ENCODE data around the gene LRP3. TPM values are rescaled to one million over a fixed set of nuclear protein-coding genes. Genes with fewer than 3 reads are reported as not detected.
A peak's percentile ranks its signal among the peaks of the same experiment; 100 is the strongest.
"Not testable (repeated sequence)": the region's sequence is repeated elsewhere in the genome, so short reads cannot be mapped to it uniquely, and the experiment has no call there.

Gene LRP3
- not detected for total RNA-seq

- Mint-ChIP-seq H3K27ac (no peak within 1 kb of the TSS), H3K4me1 (ENCODE audit: low read depth in 2 of 2) (no peaks in the 10 kb centered on the region), H3K27me3 (peaks cover 24 to 33% of the 10 kb centered on the region in 2 donors), H3K4me3 (peak within 1 kb of the TSS; percentile 67), H3K36me3 (no peaks in the 10 kb centered on the region), H3K9me3 (no peaks in the 10 kb centered on the region)
- ATAC-seq = peak in 1 of 2 donors; percentile 48
- DNase-seq (ENCODE audit: low spot score) = no peak
These were observed at the start of gene LRP3 for GRCh38 chr19:33193865-33194362. TSS of gene LRP3 (plus strand) at chr19:33194330. CDS start at chr19:33194786, 456 bp downstream.

- H3K4me1 Mint-ChIP-seq (ENCODE audit: low read depth in 2 of 2) = peaks cover 4 to 5% of the 10 kb centered on the region in 2 donors
- H3K4me3 Mint-ChIP-seq = no peak overlapping the region
- DNase-seq (ENCODE audit: low spot score) (no peak), ATAC-seq (no peak)
- H3K9me3 Mint-ChIP-seq = no peaks in the 10 kb centered on the region
- no peaks in the 10 kb centered on the region for H3K27me3 Mint-ChIP-seq
- no peaks in the 10 kb centered on the region for H3K36me3 Mint-ChIP-seq
- H3K27ac Mint-ChIP-seq = no peak overlapping the region
These were observed 47.9 kb upstream of the LRP3 start for GRCh38 chr19:33146209-33146608.

DNA sequence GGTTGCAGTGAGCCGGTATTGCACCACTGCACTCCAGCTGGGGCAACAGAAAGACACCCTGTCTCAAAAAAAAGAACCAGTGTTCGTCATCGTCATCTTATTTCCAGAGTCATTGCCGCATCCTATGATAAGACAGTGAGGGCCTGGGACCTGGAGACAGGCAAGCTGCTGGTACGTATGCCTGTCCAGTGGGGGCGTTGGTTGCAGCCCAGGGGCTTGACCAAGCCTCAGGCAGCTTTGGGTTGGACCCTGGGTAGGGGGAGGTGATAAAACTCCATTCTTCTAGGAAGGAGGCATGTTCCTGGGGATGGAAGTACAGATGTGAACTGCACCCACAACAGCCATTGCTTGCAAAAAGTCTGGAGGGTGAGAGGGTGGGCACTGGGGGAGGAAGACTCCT, 46.6 kb upstream of the LRP3 start:
- no peak for DNase-seq (ENCODE audit: low spot score)
- H3K4me1 Mint-ChIP-seq (ENCODE audit: low read depth in 2 of 2) = peaks cover 4 to 5% of the 10 kb centered on the region in 2 donors
- no peak for ATAC-seq
- no peaks in the 10 kb centered on the region for H3K36me3 Mint-ChIP-seq
- no peak overlapping the region for H3K27ac Mint-ChIP-seq
- H3K9me3 Mint-ChIP-seq = no peaks in the 10 kb centered on the region
- no peaks in the 10 kb centered on the region for H3K27me3 Mint-ChIP-seq
- no peak overlapping the region for H3K4me3 Mint-ChIP-seq

GRCh38 chr19:33150852-33151518, 43.1 kb upstream of the LRP3 start:
- H3K27me3 Mint-ChIP-seq = no peaks in the 10 kb centered on the region
- H3K27ac Mint-ChIP-seq = no peak overlapping the region
- ATAC-seq (no peak), DNase-seq (ENCODE audit: low spot score) (no peak)
- H3K9me3 Mint-ChIP-seq = no peaks in the 10 kb centered on the region
- H3K36me3 Mint-ChIP-seq = no peaks in the 10 kb centered on the region
- no peak overlapping the region for H3K4me3 Mint-ChIP-seq
- H3K4me1 Mint-ChIP-seq (ENCODE audit: low read depth in 2 of 2) = no peaks in the 10 kb centered on the region

DNA sequence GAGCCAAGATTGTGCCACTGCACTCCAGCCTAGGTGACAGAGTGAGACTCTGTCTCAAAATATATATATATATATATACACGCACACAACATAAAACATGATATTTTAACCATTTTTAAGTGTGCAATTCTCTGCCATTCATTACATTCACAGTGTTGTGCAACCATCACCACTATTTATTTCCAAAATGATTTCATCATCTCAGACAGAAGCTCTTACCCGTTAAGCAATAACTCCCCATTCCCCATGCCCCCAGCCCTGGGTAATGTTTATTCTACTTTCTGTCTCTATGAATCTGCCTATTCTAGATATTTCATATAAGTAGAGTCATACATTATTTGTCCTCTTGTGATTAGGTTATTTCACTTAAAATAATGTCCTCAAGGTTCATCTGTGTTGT, 42.0 kb upstream of the LRP3 start:
- no peaks in the 10 kb centered on the region for H3K4me1 Mint-ChIP-seq (ENCODE audit: low read depth in 2 of 2)
- no peak overlapping the region for H3K4me3 Mint-ChIP-seq
- no peak overlapping the region for H3K27ac Mint-ChIP-seq
- no peaks in the 10 kb centered on the region for H3K9me3 Mint-ChIP-seq
- H3K36me3 Mint-ChIP-seq = no peaks in the 10 kb centered on the region
- H3K27me3 Mint-ChIP-seq = no peaks in the 10 kb centered on the region
- no peak for DNase-seq (ENCODE audit: low spot score)
- no peak for ATAC-seq

DNA sequence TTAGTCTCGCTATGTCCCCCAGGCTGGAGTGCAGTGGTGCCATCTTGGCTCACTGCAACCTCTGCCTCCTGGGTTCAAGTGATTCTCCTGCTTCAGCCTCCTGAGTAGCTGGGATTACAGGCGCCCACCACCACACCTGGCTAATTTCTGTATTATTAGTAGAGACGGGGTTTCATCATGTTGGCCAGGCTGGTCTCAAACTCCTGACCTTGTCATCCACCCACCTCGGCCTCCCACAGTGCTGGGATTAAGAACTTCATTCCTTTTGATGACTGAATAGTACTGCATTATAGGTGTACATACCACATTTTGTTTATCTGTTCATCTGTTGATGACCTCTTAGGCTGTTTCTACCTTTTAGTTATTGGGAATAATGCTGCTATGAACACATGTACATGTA, 41.5 kb upstream of the LRP3 start:
- H3K9me3 Mint-ChIP-seq; H3K4me1 Mint-ChIP-seq (ENCODE audit: low read depth in 2 of 2): not testable (repeated sequence)

DNA sequence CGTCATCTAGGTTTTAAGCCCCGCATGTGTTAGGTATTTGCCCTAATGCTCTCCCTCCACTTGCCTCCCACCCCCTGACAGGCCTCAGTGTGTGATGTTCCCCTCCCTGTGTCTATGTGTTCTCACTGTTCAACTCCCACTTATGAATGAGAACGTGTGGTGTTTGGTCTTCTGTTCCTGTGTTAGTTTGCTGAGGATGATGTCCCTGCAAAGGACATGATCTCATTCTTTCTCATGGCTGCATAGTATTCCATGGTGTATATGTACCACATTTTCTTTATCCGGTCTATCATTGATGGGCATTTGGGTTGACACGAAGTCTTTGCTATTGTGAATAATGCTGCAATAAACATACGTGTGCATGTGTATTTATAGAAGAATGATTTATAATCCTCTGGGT, 39.8 kb upstream of the LRP3 start:
- DNase-seq (ENCODE audit: low spot score); H3K4me3 Mint-ChIP-seq; H3K36me3 Mint-ChIP-seq; H3K9me3 Mint-ChIP-seq; H3K27ac Mint-ChIP-seq; ATAC-seq; H3K27me3 Mint-ChIP-seq: not testable (repeated sequence)
- peaks cover 11 to 12% of the 10 kb centered on the region in 2 donors for H3K4me1 Mint-ChIP-seq (ENCODE audit: low read depth in 2 of 2)

More for the DNA sequence above, 41.5 kb upstream of the LRP3 start:
- H3K27ac Mint-ChIP-seq; H3K36me3 Mint-ChIP-seq; H3K27me3 Mint-ChIP-seq; DNase-seq (ENCODE audit: low spot score); H3K4me3 Mint-ChIP-seq; ATAC-seq: not testable (repeated sequence)

GRCh38 chr19:33156334-33156733, 37.8 kb upstream of the LRP3 start:
- DNase-seq (ENCODE audit: low spot score) (no peak), ATAC-seq (no peak)
- Mint-ChIP-seq H3K27me3 (no peaks in the 10 kb centered on the region), H3K9me3 (no peaks in the 10 kb centered on the region), H3K4me3 (no peak overlapping the region), H3K36me3 (no peaks in the 10 kb centered on the region), H3K27ac (no peak overlapping the region), H3K4me1 (ENCODE audit: low read depth in 2 of 2) (peaks cover 26 to 28% of the 10 kb centered on the region in 2 donors)

DNA sequence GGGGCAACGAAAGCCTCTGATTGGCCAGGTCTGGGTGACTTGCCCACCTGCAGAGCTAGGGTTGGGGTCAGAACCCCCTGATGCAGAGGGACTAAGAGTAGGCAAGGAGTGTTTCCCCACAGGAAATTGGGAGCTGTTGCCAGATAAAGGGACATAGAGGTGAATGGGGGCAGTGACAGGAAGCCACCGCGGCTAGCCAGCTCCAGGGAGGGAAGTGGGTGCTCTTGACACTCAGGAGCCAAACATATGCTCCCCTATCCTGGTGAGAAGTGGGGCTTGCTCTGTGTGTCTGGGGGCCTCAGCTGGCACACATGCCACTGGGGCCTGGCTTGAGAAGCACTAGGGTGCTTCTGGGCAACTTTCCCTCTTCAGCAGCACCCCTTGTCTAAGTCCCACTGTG, 36.2 kb upstream of the LRP3 start:
- Mint-ChIP-seq H3K27me3 (no peaks in the 10 kb centered on the region), H3K4me1 (ENCODE audit: low read depth in 2 of 2) (peaks cover 34% of the 10 kb centered on the region in 2 donors), H3K27ac (peak overlapping the region; percentile 62 to 85), H3K9me3 (no peaks in the 10 kb centered on the region), H3K36me3 (no peaks in the 10 kb centered on the region), H3K4me3 (peak overlapping the region; percentile 41)
- DNase-seq (ENCODE audit: low spot score) (no peak), ATAC-seq (no peak)

- ATAC-seq (no peak), DNase-seq (ENCODE audit: low spot score) (no peak)
- no peaks in the 10 kb centered on the region for H3K9me3 Mint-ChIP-seq
- no peaks in the 10 kb centered on the region for H3K36me3 Mint-ChIP-seq
- peak overlapping the region; percentile 62 to 85 for H3K27ac Mint-ChIP-seq
- peaks cover 34% of the 10 kb centered on the region in 2 donors for H3K4me1 Mint-ChIP-seq (ENCODE audit: low read depth in 2 of 2)
- peak overlapping the region; percentile 41 for H3K4me3 Mint-ChIP-seq
- H3K27me3 Mint-ChIP-seq = no peaks in the 10 kb centered on the region
These were observed 35.8 kb upstream of the LRP3 start for GRCh38 chr19:33158365-33158764.

GRCh38 chr19:33159149-33159548, 35.0 kb upstream of the LRP3 start:
- Mint-ChIP-seq H3K9me3 (no peaks in the 10 kb centered on the region), H3K36me3 (no peaks in the 10 kb centered on the region), H3K4me3 (no peak overlapping the region), H3K27ac (no peak overlapping the region), H3K4me1 (ENCODE audit: low read depth in 2 of 2) (peaks cover 34% of the 10 kb centered on the region in 2 donors), H3K27me3 (no peaks in the 10 kb centered on the region)
- ATAC-seq = no peak
- DNase-seq (ENCODE audit: low spot score) = no peak

DNA sequence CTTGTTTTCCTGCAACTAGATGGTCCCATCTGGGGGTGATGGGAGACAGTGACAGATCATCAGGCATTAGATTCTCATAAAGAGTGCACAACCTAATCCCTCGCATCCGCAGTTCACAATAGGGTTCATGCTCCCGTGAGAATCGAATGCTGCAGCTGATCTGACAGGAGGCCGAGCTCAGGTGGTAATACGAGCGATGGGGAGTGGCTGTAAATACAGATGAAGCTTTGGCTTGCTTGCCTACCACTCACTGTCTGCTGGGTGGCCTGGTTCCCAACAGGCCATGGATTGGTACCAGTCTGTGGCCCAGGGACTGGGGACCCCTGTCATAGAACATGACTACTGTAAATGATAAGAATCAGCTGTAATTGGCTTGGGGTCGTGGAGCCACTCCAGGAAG, 34.2 kb upstream of the LRP3 start:
- peak overlapping the region; percentile 85 to 89 for H3K27ac Mint-ChIP-seq

GRCh38 chr19:33161201-33161600, 32.9 kb upstream of the LRP3 start:
- peak overlapping the region; percentile 85 to 89 for H3K27ac Mint-ChIP-seq
- no peak for ATAC-seq
- no peak overlapping the region for H3K4me3 Mint-ChIP-seq
- DNase-seq (ENCODE audit: low spot score) = no peak
- H3K27me3 Mint-ChIP-seq = no peaks in the 10 kb centered on the region
- no peaks in the 10 kb centered on the region for H3K9me3 Mint-ChIP-seq
- peaks cover 38 to 40% of the 10 kb centered on the region in 2 donors for H3K4me1 Mint-ChIP-seq (ENCODE audit: low read depth in 2 of 2)
- no peaks in the 10 kb centered on the region for H3K36me3 Mint-ChIP-seq

More for the DNA sequence above, 34.2 kb upstream of the LRP3 start:
- Mint-ChIP-seq H3K4me3 (peak overlapping the region; percentile 82), H3K36me3 (no peaks in the 10 kb centered on the region), H3K9me3 (no peaks in the 10 kb centered on the region), H3K27me3 (no peaks in the 10 kb centered on the region), H3K4me1 (ENCODE audit: low read depth in 2 of 2) (peaks cover 35 to 36% of the 10 kb centered on the region in 2 donors)
- DNase-seq (ENCODE audit: low spot score) (no peak), ATAC-seq (no peak)

GRCh38 chr19:33163481-33163880, 30.6 kb upstream of the LRP3 start:
- H3K9me3 Mint-ChIP-seq = peaks cover 4% of the 10 kb centered on the region
- H3K4me1 Mint-ChIP-seq (ENCODE audit: low read depth in 2 of 2) = peaks cover 30 to 32% of the 10 kb centered on the region in 2 donors
- H3K36me3 Mint-ChIP-seq = peaks cover 5% of the 10 kb centered on the region
- H3K27ac Mint-ChIP-seq = no peak overlapping the region
- no peak overlapping the region for H3K4me3 Mint-ChIP-seq
- DNase-seq (ENCODE audit: low spot score) (no peak), ATAC-seq (no peak)
- H3K27me3 Mint-ChIP-seq = no peaks in the 10 kb centered on the region

- DNase-seq (ENCODE audit: low spot score); H3K27me3 Mint-ChIP-seq; ATAC-seq; H3K36me3 Mint-ChIP-seq; H3K4me3 Mint-ChIP-seq; H3K9me3 Mint-ChIP-seq; H3K27ac Mint-ChIP-seq: not testable (repeated sequence)
- H3K4me1 Mint-ChIP-seq (ENCODE audit: low read depth in 2 of 2) = peaks cover 19 to 20% of the 10 kb centered on the region in 2 donors
These were observed 28.1 kb upstream of the LRP3 start for GRCh38 chr19:33166037-33166436.

Data from natural killer cell treated with Interleukin-12 subunit alpha and Interleukin-12 subunit beta and Interleukin-15 and Interleukin-18, amount 100 ng/mL, for 72 hours (primary cell).